Frontal cortex (tissue), 4 donors: ENCODE measurements around the gene UBE2L5. TPM values are rescaled to one million over a fixed set of nuclear protein-coding genes. Genes with fewer than 3 reads are reported as not detected.
A peak's percentile ranks its signal among the peaks of the same experiment; 100 is the strongest.

Experiments used
- DNase-seq, 2 donors: peaks; one replicate each; pipeline ENCODE4 v3.0.0; 2012; ENCODE audit warnings: low spot score in 2 of 2
- FAIRE-seq: peaks from 2 replicates; lab custom pipeline; 2012; peaks lifted over from hg19 to GRCh38; lab: Jason Lieb, UNC
- total RNA-seq: library from RNA; depleted of rRNA; stranded (reverse); fragments of >200 nt; gene quantifications from one replicate; pipeline ENCODE4 v1.2.3, GENCODE V29; 2014
- donor health status: control.
- donor health status: control.
- donor health status: control.

The UBE2L5 gene
- total RNA-seq, 1 donor from 2014 or later: not detected

DNA sequence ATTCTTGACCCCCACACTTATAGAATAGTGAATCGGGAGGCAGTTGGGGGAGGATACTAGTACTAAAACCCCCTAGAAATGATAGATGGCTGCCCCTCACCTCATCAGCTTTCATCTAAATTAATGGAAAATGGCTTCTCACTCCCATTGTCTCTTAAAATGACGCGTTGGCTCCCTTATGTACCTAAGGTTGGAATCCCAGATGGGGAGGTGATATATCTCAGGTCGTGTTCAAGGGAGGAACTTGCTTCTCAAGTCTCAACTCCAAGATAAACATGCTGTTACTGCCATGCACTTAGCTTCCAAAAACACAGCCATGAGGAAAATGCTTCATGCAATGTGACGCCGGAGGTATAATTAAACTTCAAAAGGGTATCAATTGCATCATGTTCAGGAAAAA lies 18.8 kb upstream of the UBE2L5 start:
- no peak for DNase-seq
- FAIRE-seq: no peak

DNA sequence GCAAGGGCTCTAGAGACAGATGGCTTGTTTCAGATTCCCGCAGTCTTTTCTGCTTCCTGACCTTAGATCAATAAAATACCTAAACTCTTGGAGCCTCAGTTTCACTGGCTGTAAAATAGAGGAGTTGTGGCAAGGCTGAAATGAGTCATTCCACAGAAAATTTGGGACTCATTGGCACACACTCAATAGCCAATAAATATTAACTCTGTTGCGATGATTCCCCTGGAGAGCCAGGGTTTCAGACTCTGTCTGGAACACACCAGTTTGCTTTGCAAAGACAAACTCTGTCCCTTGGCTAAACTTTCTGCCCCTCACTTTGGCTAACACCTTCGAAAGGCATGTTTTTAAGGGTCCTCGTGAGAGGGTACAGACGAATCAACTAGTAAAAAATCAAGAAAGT lies 18.1 kb upstream of the UBE2L5 start:
- DNase-seq: no peak
- FAIRE-seq: no peak

DNA sequence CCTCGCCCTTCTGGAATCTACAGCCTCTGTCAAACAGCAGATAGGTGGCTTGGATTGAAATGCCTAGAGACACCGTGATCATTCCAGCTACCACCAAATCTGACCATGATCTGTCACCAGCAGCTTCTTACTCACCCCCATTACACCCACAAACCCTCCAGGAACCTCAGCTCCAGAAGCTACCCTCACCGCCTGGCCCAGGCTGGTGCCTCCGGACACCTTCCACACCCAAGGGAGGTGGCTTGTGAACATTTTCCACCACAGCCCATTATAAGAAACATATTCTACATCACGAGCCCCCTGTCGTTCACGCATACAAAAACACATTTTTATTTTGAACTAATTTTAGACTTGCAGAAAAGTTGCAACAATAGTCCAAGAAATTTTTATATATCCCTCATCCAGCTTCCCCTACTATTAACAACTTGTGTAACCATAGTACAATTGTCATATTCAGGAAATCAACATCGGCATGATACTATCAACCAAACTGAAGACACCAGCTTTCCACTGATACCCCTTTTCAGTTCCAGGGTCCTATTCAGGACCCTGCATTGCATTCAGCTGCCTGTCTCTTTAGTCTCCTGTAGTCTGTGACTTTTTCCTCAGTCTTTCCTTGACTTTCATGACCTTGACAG lies 15.4 kb upstream of the UBE2L5 start:
- no peak for DNase-seq
- no peak for FAIRE-seq

DNA sequence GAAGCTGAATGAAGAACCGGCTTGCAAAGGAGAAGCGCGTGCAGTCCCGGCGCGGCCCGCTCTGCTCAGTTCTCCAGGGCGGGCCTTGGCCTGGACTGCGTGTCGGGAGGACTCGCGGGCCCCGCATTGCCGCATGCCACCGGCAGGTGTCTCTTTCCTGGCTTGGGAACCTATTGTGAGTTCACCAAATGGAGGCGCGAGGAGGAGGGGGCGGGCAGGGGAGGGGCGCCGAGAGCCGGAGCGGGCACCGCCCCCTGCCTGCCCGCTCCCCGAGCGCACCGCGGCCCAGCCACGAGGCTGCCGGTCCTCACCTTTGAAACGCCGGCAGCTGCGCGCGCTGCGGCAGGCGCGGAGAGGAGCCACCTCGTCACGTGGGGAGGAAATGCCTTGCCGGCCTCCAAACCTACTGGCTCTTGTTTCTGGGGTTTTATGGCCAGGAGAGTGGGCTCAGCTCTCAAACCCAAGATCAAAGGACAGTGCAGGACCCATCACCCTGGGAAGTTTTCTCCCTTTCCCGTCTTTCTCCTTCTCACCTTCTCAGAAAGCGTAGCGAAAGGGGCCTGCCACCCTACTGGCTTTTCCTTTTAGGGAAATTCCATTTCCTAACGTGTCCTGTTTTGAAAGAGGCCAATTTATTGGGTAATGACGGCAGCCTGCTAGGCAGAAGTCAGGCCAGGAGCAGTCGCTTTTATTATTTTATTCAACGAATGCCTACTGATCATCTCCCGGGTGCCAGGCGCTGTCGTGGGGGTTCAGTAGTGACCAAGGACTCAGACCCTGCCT lies 13.8 kb upstream of the UBE2L5 start:
- peak; percentile 82 to 88 for DNase-seq
- FAIRE-seq: no peak

DNA sequence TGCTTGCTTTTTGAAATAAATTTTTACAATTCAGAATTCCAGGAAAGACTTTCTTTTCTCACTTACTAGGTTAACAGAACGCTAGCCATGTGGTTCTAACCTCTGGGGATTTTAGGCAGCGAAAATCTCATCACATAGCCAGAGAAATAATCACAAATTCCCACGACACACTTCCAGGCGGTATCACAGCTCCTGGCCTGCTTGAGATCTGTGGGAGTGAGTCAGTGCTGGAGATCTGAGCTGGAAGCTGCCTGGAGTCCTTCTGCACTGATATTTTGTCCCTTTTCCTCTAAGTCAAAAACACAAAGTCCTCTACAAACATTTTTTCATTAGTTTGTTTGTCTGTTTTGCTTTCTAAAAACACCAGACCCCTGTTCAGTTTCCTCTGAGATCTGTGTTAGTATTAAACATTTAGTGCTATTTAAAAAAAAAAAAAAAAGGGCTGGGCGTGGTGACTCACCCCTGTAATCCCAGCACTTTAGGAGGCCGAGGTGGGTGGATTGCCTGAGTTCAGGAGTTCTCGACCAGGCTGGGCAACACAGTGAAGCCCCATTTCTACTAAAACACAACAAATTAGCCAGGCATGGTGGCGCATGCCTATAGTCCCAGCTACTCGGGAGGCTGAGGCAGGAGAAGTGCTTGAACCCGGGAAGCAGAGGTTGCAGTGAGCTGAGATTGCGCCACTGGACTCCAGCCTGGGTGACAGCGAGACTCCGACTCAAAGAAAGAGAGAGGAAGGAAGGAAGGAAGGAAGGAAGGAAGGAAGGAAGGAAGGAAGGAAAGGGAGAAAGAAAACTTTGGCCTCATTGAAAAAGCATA lies 12.2 kb upstream of the UBE2L5 start:
- FAIRE-seq (no peak), DNase-seq (peak in 1 of 2 donors; percentile 22)

DNA sequence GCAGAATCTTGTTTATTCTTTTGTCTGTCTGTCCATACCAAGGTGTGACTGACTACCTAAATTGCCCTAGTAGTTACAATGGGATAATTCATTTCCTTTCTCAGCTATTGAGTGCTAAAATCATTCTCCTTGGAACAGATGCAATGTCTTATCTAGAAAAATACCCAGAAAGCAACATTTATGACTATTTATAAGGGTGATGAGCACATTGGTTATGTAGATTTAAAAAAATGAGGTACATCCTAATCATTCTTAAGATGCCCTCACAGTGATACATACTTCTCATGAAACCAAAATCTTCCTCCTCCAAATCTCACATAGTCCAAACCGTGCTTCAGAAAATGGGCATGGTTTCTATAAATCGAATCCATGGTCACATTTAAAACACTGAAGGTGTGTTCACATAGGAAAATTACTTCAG lies 11.6 kb upstream of the UBE2L5 start:
- FAIRE-seq (no peak), DNase-seq (no peak)

DNA sequence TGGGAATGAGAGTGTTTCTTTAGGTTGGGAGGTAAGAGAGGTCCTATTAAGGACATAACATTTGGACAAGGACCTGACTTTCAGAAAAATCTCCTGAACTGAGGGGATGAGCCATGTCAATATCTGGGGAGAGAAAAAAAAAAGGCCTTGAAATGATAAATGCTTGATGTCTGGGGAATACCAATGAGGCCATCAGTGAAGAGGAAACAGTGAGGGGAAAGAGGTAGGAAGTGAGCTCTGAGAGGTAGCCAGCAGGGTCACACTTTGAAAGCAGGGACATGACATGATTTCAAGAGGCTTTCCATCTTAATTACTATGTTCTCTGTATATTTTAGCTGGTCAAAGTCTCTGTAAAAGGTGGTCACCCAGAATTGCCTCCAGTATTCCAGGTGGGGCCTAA lies 9.9 kb upstream of the UBE2L5 start:
- no peak for DNase-seq
- FAIRE-seq: no peak

DNA sequence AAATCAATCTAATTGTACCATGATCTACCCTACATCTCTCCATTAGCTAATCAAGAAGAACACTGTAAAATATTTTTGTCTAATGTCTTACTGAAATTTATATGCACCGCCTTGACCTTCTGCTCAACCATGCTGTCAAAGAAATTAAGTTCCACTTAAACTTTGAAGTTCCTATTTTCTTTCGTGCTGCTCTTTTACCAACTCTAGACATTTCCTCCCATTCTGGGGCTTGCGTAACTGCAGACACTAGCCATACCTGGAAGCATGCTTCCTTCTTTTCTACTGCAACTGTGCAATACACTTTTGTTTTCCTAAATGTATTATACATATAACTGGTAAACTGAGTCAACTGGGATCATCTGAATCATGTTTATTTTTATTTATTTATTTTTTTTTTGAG lies 8.5 kb upstream of the UBE2L5 start:
- FAIRE-seq: no peak
- no peak for DNase-seq

DNA sequence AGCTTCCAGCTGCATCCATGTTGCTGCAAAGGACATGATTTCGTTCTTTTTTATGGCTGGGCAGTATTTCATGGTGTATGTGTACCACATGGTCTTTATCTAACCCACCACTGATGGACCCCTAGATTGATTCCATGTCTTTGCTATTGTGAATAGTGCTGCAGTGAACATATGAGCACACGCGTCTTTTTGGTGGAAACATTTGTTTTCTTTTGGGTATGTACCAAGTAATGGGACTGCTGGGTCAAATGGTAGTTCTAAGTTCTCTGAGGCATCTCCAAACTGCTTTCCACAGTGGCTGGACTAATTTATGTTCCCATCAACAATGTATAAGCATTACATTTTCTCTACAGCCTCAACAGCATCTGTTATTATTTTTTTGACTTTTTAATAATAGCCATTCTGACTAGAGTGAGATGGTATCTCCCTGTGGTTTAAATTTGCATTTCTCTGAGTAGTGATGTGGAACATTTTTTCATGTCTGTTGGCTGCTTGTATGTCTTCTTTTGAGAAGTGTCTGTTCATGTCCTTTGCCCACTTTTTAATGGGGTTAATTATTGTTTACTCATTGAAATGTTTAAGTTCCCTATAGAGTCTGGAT lies 6.8 kb upstream of the UBE2L5 start:
- DNase-seq: no peak
- no peak for FAIRE-seq

DNA sequence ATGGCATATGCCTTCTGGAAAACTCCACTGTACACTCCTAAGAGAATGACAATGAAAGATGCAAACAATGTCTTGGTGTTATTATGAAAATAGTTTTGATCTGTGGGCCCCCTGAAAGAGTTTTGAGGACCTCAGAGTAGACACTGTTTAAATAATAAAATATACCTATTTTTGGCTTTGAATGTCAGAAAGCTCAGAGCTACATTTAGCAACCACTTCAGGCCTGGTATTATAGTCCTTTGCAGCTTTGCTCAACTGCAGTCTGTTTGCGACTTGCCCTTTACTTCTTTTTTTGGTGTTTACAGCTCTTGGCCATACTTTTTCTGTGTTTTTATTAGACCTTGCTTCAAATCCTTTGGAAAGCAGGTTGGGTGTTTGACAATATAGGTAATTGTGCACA lies 5.8 kb upstream of the UBE2L5 start:
- no peak for FAIRE-seq

DNA sequence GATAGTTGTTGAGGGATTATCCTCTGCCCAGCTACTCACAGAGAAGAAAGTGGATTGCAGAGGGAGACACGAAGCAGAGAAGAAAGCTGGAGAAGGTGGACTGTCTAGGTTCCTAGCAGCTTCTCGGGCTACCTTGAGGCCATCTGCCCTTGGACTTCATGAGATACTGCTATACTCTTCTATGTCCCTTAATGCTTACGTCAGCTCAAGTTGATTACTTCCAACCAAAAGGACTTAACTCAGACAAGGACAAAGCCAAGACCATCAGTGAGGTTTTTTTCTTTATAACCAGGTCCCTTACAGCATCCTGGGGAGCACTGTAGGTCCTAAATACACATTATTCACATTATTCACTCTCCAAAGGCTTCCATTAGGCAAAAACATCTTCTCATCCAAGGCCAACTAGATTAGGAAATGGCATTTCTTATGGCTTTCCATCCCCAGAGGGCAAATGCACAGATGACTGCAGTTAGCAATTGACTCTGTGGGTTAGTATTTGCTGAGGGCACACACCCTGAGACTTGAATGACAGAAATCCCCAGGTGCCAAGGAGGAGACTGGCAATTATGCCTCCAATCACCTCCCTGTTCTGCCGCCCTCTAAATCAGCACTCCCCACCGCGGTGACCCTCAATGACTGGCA lies 4.1 kb upstream of the UBE2L5 start:
- DNase-seq: no peak
- FAIRE-seq: no peak

More for the DNA sequence above, 5.8 kb upstream of the UBE2L5 start:
- no peak for DNase-seq

DNA sequence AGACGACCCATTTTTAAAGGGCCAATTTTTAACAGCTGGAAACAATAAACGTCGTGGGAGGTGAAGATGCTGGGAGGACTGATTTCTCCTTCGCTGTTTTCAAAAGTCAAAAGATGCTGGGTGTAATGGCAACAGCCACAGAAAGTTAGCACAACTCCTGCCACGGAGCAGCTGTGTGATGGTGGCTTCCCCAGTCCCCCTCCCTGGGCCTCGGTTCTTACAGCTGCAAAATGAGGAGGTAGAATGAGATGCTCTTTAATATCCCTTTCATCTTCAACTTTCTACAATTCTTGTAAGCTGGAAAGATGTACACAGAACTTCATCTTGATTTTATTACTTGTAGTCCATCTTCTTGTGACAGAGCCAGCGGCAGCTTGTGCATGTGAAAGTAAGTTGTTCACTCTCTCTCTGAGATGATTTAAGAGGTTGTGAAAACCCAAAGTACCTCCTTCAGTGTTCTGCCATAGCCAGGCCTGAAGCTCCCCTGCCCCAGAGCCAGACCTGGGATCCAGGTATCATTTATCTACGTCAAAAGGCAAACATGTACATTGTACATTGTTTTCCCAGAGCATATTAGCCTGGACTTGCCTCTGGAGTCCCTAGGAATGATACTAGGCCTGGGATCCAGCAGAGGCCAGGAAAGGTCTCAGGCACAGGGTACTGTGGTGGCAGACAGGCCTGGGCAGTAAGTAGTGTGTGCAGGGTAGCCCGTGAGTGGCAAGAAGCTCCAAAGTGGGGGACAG lies 3.4 kb upstream of the UBE2L5 start:
- DNase-seq (no peak), FAIRE-seq (no peak)

DNA sequence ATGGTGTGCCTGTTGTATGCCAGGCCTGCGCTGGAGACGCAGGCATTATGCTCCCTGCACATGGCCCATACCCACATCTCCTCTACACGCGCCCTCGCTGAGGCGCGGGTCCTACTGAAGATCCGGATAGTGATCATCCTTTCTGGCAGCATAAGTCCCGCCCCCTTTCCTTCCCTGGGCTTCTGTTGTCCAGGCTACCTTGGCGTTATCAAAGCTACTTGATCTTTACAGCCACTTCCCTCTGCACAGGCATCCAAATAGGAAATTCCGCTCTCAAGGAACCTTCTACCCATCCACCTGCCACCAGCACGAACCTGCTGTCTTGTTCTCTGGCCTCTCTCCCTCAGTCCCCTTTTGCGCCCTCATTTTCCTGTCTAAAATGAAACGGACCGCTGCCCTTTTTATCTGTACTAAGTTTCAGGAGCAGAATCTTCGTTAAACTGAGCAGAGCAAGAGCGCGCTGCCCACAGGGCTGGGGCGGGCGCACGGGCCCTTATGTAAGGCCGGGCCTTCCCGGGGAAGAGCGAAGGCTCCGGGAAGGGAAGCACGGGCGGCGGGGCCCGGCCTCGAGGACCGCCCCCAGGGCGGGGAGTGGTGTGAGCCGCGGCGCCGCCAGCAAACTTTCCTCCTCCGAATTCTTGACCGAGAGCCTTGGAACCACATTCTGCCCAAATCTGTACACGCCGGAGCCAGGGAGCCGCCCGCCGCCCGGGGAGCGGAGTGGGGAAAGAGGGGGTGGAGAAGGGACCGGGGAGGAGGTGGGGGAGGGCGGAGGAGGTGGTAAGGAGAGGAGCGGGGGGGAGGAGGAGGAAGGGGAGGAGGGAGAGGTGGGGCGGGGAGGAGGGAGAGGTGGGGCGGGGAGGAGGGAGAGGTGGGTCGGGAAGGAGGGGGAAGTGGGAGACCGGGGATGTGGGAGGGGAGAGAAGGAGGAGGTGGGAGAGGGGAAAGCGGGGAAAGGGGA lies 920 bp upstream of the UBE2L5 start:
- DNase-seq: peak; percentile 69 to 76
- no peak for FAIRE-seq

DNA sequence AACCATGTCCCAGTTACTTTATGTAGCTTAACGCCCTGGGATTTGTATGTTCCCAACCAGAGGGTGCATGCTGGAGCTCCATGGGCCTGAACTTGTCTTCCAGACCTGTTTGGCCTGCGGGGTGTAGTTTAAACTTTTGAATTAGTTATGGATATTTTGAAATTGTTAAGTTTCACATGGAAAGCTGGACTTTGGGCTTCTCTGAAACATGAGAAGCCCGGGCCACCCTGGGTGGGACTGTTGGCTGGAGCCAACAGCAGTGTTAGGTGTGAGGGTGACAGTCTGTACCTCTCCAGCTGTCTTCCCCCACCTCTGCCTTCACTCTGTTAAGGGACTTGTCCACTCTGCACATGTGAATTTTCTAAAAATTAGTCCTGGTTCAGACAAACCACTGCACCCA lies 1.6 kb downstream of the UBE2L5 start:
- DNase-seq: no peak
- no peak for FAIRE-seq

DNA sequence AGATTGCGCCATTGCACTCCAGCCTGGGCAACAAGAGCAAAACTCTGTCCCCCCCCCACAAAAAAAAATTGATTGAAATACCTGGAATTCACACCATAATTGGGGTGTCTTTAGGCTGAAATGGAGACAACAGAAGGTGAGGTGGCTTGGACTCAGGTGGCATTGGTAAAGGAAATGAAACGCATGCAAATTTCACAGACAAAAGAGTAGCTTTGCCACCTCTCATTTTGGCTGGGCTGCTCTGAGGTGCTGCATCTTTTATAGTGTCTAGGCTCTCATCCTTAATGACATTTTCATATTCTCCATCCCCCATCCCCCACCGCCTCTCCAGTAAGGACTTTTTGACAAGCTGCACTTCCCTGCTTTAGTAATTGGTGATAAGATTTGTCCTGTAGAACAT lies 6.9 kb downstream of the UBE2L5 start:
- DNase-seq (no peak), FAIRE-seq (no peak)

DNA sequence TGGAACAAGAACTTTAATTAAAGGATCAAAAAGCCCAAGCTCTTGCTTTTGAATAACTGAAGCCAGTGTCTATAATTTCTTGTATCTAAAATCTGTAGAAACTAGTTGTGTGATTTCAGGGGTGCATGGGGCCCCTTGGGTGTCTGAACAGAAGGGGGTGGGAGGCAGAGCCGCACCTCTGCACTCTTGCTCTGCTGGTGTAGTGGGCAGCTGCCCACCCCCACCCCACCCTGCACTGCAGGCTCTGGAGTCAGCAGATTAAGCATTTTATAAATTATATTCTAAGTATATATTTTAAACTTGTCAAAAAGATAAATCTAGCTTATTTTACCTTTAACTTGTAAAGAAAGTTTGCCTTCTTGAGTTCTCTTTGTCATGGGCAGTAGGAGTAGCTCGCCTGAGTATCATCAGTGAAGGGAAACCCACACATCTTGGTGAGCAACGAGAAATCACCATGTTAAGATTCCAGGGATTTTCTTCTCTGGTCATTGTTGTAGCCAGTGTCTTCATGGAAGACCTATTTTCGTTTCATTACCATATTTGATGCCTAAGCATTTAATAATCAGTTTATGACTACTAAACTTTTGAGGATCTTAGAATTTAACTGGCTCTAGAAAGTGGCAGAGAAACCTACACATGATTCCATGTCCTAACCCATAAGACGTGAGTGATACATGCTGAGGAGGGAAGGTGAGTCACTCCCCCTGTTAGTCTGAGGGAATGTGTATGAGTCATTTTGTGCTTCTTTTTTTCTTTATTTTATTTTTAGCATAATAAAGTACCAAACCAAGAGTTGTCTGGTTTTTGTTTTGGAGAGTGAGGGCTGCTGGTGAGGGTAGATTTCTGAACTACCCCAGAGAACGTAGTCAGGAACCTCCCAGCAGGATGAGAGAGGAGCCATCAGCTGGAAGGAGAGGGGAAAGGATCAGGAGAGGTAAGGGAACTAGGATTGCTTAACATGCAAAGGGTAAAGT lies 7.7 kb downstream of the UBE2L5 start:
- no peak for DNase-seq
- FAIRE-seq: no peak
